HepG2 (cell line): ENCODE measurements around the gene TMEM178A. TPM values are rescaled to one million over a fixed set of nuclear protein-coding genes. Genes with fewer than 3 reads are reported as not detected.

Experiments
- ATAC-seq: fragments of 200-7000 bp; cut with Tn5 transposase; 3 replicates; pipeline ENCODE4 v1.9.1; 2020; ENCODE audit warnings: mild to moderate bottlenecking, moderate library complexity
- BruUV-seq: library from RNA; stranded (reverse); fragments of 400-500 nt; replicated peaks from 2 replicates; lab custom pipeline; 2021; lab: Mats Ljungman, UMichigan
- CTCF ChIA-PET: fragments of 300-600 bp; formaldehyde crosslinking; extraction: SDS; loops from one replicate; lab custom pipeline; 2021; ENCODE audit warnings: low total read pairs, inconsistent platforms, low intra/inter-chr PET ratio; lab: Yijun Ruan, JAX
- POLR2A ChIA-PET: fragments of 350-600 bp; sonication (Branson Sonifier 250); formaldehyde crosslinking; loops from one replicate; lab custom pipeline; 2020; ENCODE audit warnings: antibody characterized with exemption, inconsistent platforms; lab: Yijun Ruan, JAX
- DNase-seq: peaks from one replicate; pipeline ENCODE4 v3.0.0-alpha.2; 2015; ENCODE audit warnings: low spot score
- FAIRE-seq: peaks from 3 replicates; lab custom pipeline; 2011; peaks lifted over from hg19 to GRCh38; lab: Jason Lieb, UNC
- H2AFZ ChIP-seq: one replicate; pipeline ENCODE4 v1.6.1; 2011; ENCODE audit warnings: low read length, inconsistent platforms
- H3K27ac ChIP-seq: fragments of 300-600 bp; 3 replicates; pipeline ENCODE4 v1.8.0; 2011; ENCODE audit warnings: mixed run types, mild to moderate bottlenecking, mixed read lengths, low read length, inconsistent platforms; ENCODE audit not compliant: insufficient read depth; ENCODE audit errors: extremely low read length
- H3K27me3 ChIP-seq, 2 experiments: fragments of 200-600 bp in 1 of 2; 2 replicates in 1 of 2; 3 replicates in 1 of 2; pipeline versions ENCODE4 v1.6.0 to v1.8.0; 2011; ENCODE audit warnings: low read length in 2 of 2, mild to moderate bottlenecking in 2 of 2, moderate library complexity in 2 of 2, inconsistent platforms in 1 of 2; ENCODE audit not compliant: insufficient read depth in 2 of 2, control insufficient read depth in 1 of 2
- H3K36me3 ChIP-seq, 2 experiments: fragments of 200-600 bp in 1 of 2; replicated peaks in 1 of 2; 2 replicates in 1 of 2; 3 replicates in 1 of 2; pipeline versions ENCODE4 v1.5.1 to v1.8.0; 2011; ENCODE audit warnings: low read length in 2 of 2, inconsistent platforms in 1 of 2; ENCODE audit not compliant: insufficient read depth in 2 of 2, control insufficient read depth in 1 of 2
- H3K4me1 ChIP-seq: 2 replicates; pipeline ENCODE4 v1.5.1; 2012; ENCODE audit warnings: low read length, inconsistent platforms; ENCODE audit not compliant: insufficient read depth
- H3K4me2 ChIP-seq: 2 replicates; pipeline ENCODE4 v1.6.0; 2011; ENCODE audit warnings: low read depth, low read length, inconsistent platforms
- H3K4me3 ChIP-seq, 3 experiments: fragments of 200-600 bp in 1 of 3; sonication (generic), shearing (Covaris generic) in 1 of 3; replicated peaks in 1 of 3; 2 replicates each; pipeline ENCODE4 v1.5.1; 2011 to 2016; ENCODE audit warnings: low read length in 3 of 3, inconsistent platforms in 2 of 3, low read depth in 2 of 3, mild to moderate bottlenecking in 2 of 3, control low read depth in 1 of 3, mixed read lengths in 1 of 3; ENCODE audit not compliant: insufficient read depth in 1 of 3
- H3K79me2 ChIP-seq: one replicate; pipeline ENCODE4 v1.6.1; 2011; ENCODE audit warnings: low read length, inconsistent platforms; ENCODE audit not compliant: insufficient read depth
- H3K9ac ChIP-seq: 2 replicates; pipeline ENCODE4 v1.6.0; 2011; ENCODE audit warnings: mild to moderate bottlenecking, low read depth, low read length, inconsistent platforms; ENCODE audit not compliant: insufficient read depth
- H3K9me3 ChIP-seq: 2 replicates; pipeline ENCODE4 v1.5.1; 2012; ENCODE audit warnings: mild to moderate bottlenecking, low read length
- H4K20me1 ChIP-seq: 2 replicates; pipeline ENCODE4 v1.6.0; 2011; ENCODE audit warnings: inconsistent platforms, mild to moderate bottlenecking, low read length, moderate library complexity; ENCODE audit not compliant: insufficient read depth
- AHR ChIP-seq: IDR thresholded peaks from 2 replicates; pipeline ENCODE4 v1.6.1; 2018; ENCODE audit warnings: missing genetic modification reagents, missing compliant biosample characterization
- GATA4 ChIP-seq: sonication (generic); IDR thresholded peaks from 2 replicates; pipeline ENCODE4 v1.6.1; 2016; ENCODE audit warnings: antibody characterized with exemption, low read depth, borderline replicate concordance
- KDM5B ChIP-seq: sonication (generic); formaldehyde crosslinking; IDR thresholded peaks from 2 replicates; pipeline ENCODE4 v1.4.0; 2020; ENCODE audit warnings: missing genetic modification reagents, mild to moderate bottlenecking, borderline replicate concordance
- NBN ChIP-seq: fragments of 450-650 bp; conservative IDR thresholded peaks from 2 replicates; pipeline ENCODE4 v1.6.1; 2017
- NR2C2 ChIP-seq: sonication (generic); formaldehyde crosslinking; IDR thresholded peaks from 2 replicates; pipeline ENCODE4 v1.4.0; 2020; ENCODE audit warnings: missing genetic modification reagents, mild to moderate bottlenecking, moderate library complexity, borderline replicate concordance
- SKI ChIP-seq: fragments of 450-650 bp; IDR thresholded peaks from one replicate; pipeline ENCODE4 v1.6.1; 2018; ENCODE audit warnings: mild to moderate bottlenecking; ENCODE audit not compliant: partially characterized antibody
- ZFP37 ChIP-seq: sonication (generic); formaldehyde crosslinking; IDR thresholded peaks from 2 replicates; pipeline ENCODE4 v1.4.0; 2020; ENCODE audit warnings: missing genetic modification reagents, borderline replicate concordance
- ZNF350 ChIP-seq: sonication (generic); formaldehyde crosslinking; IDR thresholded peaks from 2 replicates; pipeline ENCODE4 v1.4.0; 2020; ENCODE audit warnings: mild to moderate bottlenecking, low read depth, missing genetic modification reagents, borderline replicate concordance
- ZNF577 ChIP-seq: sonication (generic); formaldehyde crosslinking; IDR thresholded peaks from 2 replicates; pipeline ENCODE4 v1.4.0; 2020; ENCODE audit warnings: mild to moderate bottlenecking, low read depth, missing genetic modification reagents, borderline replicate concordance
- ZNF589 ChIP-seq: sonication (generic); formaldehyde crosslinking; conservative IDR thresholded peaks from 2 replicates; pipeline ENCODE4 v1.8.0; 2022; ENCODE audit warnings: mild to moderate bottlenecking, moderate library complexity, missing genetic modification reagents
- WGBS: methylation state at CpG from one replicate; pipeline ENCODE4 v1.1.6; 2017; ENCODE audit warnings: low lambda C conversion rate; 5-methylcytosine and 5-hydroxymethylcytosine counted together
- in situ Hi-C: cut with HindIII; loops from 2 replicates; pipeline ENCODE4 v1.10.0; 2017; ENCODE audit warnings: low pct_unique_long_range_greater_than_20kb; ENCODE audit not compliant: extremely low pct_ligation_motif_present
- intact Hi-C: fragments of 100-400 bp; cut with micrococcal nuclease; formaldehyde crosslinking; loops from one replicate; pipeline ENCODE4 v1.10.0; 2022; ENCODE audit not compliant: unreplicated experiment
- polyA plus RNA-seq, 8 experiments: library from polyadenylated mRNA; depleted of rRNA in 3 of 8; stranded (reverse) in 7 of 8; unstranded in 1 of 8; fragments of >200 nt; fragmentation: Illumina TruSeq in 4 of 8; extraction: Trizol in 4 of 8; gene quantifications; 2 replicates each; pipeline versions ENCODE4 v1.2.1 to v1.2.3, GENCODE V29; 2011 to 2016; ENCODE audit warnings: low read depth in 4 of 8, missing spikeins in 1 of 8, mixed read lengths in 1 of 8; ENCODE audit not compliant: insufficient read depth in 1 of 8
- total RNA-seq, 5 experiments: library from RNA; depleted of rRNA; stranded (reverse); fragments of >200 nt; fragmentation: Illumina TruSeq; extraction: Trizol; gene quantifications; 2 replicates each; pipeline ENCODE4 v1.2.3, GENCODE V29; 2016; ENCODE audit warnings: low read depth in 1 of 5
- TF ChIP-seq, protein P1 (sequence below): sonication (generic); formaldehyde crosslinking; IDR thresholded peaks from 2 replicates; pipeline ENCODE4 v1.8.0; 2022; ENCODE audit warnings: mild to moderate bottlenecking, missing genetic modification reagents, moderate library complexity
- TF ChIP-seq, protein P2 (sequence below): sonication (generic); formaldehyde crosslinking; IDR thresholded peaks from 2 replicates; pipeline ENCODE4 v1.4.0; 2020; ENCODE audit warnings: missing genetic modification reagents; ENCODE audit errors: not compliant biosample characterization
- TF ChIP-seq, protein P3 (sequence below): sonication (generic); formaldehyde crosslinking; IDR thresholded peaks from 2 replicates; pipeline ENCODE4 v1.5.1; 2020; ENCODE audit warnings: mild to moderate bottlenecking, missing genetic modification reagents, moderate library complexity
- TF ChIP-seq, protein P4 (sequence below): sonication (generic); formaldehyde crosslinking; IDR thresholded peaks from 2 replicates; pipeline ENCODE4 v1.4.0; 2020; ENCODE audit warnings: mild to moderate bottlenecking, missing genetic modification reagents

Gene TMEM178A
- total and polyA plus RNA-seq, 2 of the 13 experiments (the other 11 are each of a cell fraction or from before 2014, with no cell fraction given): 0.38 to 3.3 TPM

DNA sequence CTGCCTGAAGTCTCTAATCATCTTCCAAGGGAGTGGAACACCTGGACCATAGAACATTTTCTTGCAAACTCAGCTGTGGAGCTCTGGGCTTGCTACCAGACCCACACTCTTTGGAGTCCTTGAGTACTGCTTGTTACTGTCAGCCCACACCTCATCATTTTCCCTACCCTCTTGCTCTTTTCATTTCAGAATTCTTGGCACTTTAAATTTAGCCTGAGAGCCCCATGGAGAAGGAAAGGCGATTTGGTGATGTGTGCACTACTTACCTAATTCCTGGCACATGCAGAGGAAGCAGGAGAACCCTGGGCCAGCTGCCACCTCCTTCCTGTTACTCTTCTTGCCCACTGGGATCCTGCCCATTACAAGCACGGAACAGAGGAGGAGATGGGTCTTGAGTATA is 31.7 kb downstream of the TMEM178A start:
- 18% methylated on average over 2 of the region's 2 CpGs for WGBS
- Histone ChIP-seq H3K27ac (no peak overlapping the region), H3K9me3 (peaks cover 17% of the 10 kb centered on the region)
- CTCF ChIA-PET: interaction anchor here (1.0 to 1.3 kb wide), 2 partner anchors 181 to 184 kb away, joined by 3 to 5 read pairs; no protein-coding TSS in a partner anchor
- TF ChIP-seq AHR (no peak), GATA4 (no peak), ZNF577 (CRISPR knock-in tag) (no peak), ZFP37 (CRISPR knock-in tag) (no peak), NBN (no peak), ZNF589 (CRISPR knock-in tag) (no peak), NR2C2 (CRISPR knock-in tag) (no peak), ZNF350 (CRISPR knock-in tag) (no peak), SKI (no peak), KDM5B (CRISPR knock-in tag) (no peak)
- TF ChIP-seq, protein P1, sequence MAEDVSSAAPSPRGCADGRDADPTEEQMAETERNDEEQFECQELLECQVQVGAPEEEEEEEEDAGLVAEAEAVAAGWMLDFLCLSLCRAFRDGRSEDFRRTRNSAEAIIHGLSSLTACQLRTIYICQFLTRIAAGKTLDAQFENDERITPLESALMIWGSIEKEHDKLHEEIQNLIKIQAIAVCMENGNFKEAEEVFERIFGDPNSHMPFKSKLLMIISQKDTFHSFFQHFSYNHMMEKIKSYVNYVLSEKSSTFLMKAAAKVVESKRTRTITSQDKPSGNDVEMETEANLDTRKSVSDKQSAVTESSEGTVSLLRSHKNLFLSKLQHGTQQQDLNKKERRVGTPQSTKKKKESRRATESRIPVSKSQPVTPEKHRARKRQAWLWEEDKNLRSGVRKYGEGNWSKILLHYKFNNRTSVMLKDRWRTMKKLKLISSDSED (CRISPR knock-in tag): no peak
- TF ChIP-seq, protein P2, sequence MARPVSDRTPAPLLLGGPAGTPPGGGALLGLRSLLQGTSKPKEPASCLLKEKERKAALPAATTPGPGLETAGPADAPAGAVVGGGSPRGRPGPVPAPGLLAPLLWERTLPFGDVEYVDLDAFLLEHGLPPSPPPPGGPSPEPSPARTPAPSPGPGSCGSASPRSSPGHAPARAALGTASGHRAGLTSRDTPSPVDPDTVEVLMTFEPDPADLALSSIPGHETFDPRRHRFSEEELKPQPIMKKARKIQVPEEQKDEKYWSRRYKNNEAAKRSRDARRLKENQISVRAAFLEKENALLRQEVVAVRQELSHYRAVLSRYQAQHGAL (CRISPR knock-in tag): no peak
- TF ChIP-seq, protein P3, sequence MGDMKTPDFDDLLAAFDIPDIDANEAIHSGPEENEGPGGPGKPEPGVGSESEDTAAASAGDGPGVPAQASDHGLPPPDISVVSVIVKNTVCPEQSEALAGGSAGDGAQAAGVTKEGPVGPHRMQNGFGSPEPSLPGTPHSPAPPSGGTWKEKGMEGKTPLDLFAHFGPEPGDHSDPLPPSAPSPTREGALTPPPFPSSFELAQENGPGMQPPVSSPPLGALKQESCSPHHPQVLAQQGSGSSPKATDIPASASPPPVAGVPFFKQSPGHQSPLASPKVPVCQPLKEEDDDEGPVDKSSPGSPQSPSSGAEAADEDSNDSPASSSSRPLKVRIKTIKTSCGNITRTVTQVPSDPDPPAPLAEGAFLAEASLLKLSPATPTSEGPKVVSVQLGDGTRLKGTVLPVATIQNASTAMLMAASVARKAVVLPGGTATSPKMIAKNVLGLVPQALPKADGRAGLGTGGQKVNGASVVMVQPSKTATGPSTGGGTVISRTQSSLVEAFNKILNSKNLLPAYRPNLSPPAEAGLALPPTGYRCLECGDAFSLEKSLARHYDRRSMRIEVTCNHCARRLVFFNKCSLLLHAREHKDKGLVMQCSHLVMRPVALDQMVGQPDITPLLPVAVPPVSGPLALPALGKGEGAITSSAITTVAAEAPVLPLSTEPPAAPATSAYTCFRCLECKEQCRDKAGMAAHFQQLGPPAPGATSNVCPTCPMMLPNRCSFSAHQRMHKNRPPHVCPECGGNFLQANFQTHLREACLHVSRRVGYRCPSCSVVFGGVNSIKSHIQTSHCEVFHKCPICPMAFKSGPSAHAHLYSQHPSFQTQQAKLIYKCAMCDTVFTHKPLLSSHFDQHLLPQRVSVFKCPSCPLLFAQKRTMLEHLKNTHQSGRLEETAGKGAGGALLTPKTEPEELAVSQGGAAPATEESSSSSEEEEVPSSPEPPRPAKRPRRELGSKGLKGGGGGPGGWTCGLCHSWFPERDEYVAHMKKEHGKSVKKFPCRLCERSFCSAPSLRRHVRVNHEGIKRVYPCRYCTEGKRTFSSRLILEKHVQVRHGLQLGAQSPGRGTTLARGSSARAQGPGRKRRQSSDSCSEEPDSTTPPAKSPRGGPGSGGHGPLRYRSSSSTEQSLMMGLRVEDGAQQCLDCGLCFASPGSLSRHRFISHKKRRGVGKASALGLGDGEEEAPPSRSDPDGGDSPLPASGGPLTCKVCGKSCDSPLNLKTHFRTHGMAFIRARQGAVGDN (CRISPR knock-in tag): no peak
- TF ChIP-seq, protein P4, sequence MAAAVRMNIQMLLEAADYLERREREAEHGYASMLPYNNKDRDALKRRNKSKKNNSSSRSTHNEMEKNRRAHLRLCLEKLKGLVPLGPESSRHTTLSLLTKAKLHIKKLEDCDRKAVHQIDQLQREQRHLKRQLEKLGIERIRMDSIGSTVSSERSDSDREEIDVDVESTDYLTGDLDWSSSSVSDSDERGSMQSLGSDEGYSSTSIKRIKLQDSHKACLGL (CRISPR knock-in tag): no peak
- TF ChIP-seq, all 625 proteins: peak for 0
- no peaks in the 10 kb centered on the region for H3K79me2 ChIP-seq
- no peaks in the 10 kb centered on the region for H3K27me3 ChIP-seq
- no peaks in the 10 kb centered on the region for H3K36me3 ChIP-seq
- no peak overlapping the region for H3K4me3 ChIP-seq
- no peak overlapping the region for H3K4me2 ChIP-seq
- H3K9ac ChIP-seq: no peak overlapping the region
- no peak overlapping the region for H2AFZ ChIP-seq
- FAIRE-seq (no peak), ATAC-seq (no peak), DNase-seq (no peak)
- no TSS peak for BruUV-seq
- POLR2A ChIA-PET: no interaction called here
- in situ Hi-C loops: no loop called here
- peaks cover 8% of the 10 kb centered on the region; the same call in 1 of the 2 replicates for H3K4me1 ChIP-seq
- intact Hi-C loops: loop anchor here (10.0 kb wide), 1 partner anchor 183 kb away; no protein-coding TSS in a partner anchor
- no peaks in the 10 kb centered on the region for H4K20me1 ChIP-seq
